ENCODE results near the gene SYPL1.

GRCh38 chr7:106098889-106099288 is 13.2 kb downstream of the SYPL1 start:
- TF ChIP-seq POLR2A (IDR thresholded peaks at IDR 0.05) (no peak), CTCF (IDR thresholded peaks at IDR 0.05) (no peak)

All from stomach (tissue), 4 donors.